GM18909 (cell line): ENCODE results near the gene CMC2.

Experiments
- ATAC-seq: cut with Tn5 transposase; IDR thresholded peaks from one replicate; pipeline ENCODE4 v1.9.1; 2021; ENCODE audit warnings: mild to moderate bottlenecking; ENCODE audit not compliant: unreplicated experiment, poor library complexity

Gene CMC2

DNA sequence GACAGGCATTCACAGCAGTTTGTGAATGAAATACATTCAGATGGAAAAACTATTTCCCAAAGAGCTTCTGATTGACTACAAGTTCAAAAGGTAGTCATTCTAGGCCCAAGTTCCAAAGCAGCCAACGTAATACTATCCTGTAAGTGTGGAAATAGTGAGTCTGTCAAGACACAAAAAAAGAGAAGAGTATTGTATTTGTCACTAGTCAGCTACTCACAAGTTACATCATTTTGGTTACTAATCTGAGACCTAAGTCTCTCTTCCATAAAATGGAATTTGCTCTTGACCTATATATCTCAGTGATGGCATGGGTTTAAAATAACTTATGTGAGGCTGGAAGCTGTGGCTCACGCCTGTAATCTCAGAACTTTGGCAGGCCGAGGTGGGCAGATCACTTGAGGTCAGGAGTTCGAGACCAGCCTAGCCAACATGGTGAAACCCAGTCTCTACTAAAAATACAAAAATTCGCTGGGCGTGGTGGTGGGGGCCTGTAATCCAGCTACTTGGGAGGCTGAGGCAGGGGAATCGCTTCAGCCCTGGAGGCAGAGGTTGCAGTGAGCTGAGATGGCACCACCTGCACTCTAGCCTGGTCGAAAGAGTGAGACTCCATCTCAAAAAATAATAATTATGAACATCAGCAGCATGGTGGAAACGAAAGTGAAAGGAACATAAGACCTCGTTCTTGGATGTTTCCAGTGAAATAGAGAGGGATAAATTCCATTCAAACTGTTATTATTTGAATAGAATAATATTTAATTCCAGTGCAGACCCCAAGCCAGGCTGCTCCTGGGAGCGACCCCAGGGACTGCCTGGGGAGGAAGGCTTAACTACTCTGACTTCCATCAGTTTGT is 2.9 kb downstream of the CMC2 start:
- no peak for ATAC-seq

DNA sequence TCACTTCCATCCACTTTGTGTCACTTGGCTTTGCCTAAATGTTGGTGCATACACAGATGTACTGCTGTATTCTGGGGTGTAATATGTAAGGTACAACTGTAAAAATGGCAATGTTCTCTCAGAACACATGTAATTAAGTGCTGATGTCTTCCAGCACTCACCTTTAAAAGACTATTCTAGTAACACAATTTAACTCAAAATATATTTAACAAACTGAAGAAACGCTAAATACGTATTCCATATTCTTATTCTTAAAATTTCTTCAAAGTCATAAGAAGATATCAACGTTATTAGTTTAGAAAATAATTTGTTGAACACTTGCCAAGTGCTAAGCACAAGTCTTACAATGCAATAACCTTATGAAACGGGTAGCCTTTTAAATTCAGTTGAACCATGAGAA is 3.6 kb downstream of the CMC2 start:
- no peak for ATAC-seq

DNA sequence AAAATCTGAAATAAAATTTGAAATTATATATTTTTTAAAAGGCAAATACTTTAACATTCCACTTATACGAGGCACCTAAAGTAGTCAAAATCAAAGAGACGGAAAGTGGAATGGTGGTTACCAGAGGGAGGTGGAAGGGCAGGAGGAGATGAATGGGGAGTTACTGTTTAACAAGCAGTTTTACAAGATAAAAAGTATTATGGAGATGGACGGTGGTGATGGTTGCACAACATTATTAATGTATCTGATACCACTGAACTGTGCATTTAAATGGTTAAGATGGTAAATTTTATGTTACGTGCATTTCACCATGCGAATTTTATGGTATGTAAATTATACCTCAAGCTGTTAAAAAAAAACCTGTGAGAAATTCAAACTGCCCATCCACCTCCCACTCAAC is 5.4 kb downstream of the CMC2 start:
- ATAC-seq, result no peak

DNA sequence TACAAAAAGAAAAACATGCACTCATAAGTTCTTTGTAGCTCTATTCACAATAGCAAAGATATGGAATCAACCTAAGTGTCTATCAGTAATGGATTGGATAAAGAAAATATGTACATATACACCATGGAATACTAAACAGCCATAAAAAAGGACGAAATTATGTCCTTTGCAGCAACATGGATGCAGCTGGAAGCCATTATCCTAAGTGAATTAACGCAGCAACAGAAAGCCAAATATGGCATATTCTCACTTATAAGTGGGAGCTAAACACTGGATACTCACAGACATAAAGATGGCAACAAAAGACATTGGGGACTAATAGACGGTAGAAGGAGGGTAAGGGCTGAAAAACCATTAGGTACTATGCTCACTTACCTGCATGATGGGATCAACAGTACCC is 5.8 kb downstream of the CMC2 start:
- no peak for ATAC-seq

DNA sequence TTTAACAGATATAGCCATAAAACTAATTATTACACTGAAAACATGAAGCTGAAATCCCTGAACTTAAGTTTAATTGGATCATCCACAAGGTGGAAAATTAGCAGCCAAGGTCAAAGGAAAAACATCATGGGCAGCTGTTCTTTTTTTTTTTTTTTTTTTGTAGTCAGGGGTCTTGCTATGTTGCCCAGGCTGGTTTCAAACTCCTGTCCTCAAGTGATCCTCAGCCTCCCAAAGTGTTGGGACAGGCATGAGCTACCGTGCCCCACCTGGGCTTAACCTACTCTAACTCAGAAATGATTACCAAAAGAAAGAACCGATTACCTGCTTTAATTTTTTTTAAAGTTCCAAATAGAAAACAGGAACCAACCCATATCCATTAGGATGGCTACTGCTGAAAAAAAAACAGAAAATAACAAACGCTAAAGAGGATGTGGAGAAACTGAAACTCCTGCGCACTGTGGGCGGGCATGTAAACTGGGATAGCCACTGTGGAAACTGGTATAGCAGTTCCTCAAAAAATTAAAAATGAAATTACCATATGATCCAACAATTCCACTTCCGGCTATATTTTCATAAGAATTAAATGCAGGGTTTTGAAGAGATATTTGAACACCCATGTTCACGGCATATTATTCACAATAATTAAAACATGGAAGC is 8.6 kb downstream of the CMC2 start:
- ATAC-seq, result no peak

DNA sequence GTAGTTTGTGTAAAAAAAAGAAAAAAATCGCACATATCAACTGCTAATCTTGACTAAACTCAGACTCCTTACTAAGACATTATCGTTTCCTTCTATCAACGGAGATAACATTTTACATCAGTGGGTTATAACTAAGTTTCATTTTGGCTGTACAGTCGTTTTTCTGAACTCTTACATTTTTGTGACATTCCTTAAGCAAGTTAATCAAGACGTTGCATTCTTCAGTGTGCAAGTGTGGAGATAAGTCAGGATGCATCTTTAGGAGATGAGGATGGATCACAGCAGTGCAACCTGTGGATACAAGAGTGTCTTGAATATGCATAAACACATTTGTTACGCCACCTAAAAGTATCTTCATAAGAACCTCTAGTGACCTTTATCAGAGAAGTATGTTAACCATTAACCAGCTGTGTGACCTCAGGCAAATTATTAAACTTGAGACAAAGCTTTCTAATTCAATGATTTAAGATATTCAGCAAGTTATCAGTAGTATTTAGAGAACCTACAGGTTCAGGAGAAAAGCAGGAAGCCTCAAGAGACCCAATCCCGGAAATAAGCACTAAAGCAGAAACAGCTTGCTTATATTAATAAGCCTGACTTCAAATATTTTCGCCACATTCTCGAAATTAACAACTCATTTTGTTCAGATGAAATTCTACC is 9.4 kb downstream of the CMC2 start:
- peak; percentile 61 for ATAC-seq

DNA sequence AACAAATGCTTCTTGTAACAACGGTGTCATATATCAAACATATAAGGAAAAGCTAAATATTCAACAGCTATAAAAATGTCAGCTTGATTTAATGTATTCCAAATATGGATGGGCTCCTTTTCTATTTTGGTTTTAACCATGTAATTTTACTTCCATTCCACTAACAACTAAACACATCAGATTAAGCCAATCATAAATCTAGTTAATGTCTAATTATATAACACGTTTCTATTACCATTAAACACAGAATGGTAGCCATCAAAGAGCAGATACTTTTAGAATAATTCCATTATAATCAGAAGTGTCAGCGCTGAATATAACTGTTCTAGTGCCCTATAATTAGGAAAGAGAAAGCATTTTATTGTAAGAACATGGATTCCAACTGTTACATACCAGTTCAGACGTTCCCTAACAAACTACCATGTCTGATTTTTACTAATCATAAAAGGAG is 10.0 kb downstream of the CMC2 start:
- ATAC-seq, result peak; percentile 19

DNA sequence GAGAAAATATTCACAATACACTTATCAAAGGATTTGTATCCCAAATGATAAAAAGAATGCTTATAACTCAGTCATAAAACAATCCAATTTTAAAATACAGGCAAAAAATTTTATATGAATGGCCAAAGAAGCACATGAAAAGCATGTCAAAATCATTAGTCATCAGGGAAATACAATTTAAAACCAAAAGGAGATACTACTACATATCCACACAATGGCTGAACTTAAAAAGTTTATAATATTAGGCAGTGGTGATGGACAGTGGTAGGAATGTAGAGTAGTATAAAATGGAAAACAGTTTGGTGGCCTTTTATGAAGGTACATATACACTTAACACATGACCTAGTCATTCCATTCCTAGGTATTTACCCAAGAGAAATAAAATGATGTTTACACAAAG is 12.2 kb downstream of the CMC2 start:
- no peak for ATAC-seq

DNA sequence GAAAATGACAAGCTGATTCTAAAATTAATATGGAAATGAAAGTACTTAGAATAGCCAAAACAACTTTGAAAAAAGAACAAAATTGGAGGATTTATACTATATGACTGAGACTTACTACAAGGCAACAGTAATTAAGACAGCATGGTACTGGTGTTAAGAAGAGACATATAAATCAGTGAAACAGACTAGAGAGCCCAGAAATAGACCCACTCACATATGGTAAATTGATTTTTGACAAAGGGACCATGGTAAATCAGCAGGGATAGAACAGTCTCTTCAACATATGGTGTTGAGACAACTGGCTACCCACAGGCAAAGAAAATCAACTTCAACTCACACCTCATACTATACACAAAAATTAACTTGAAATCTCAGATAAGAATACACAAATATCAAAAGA is 12.9 kb downstream of the CMC2 start:
- ATAC-seq, result no peak

DNA sequence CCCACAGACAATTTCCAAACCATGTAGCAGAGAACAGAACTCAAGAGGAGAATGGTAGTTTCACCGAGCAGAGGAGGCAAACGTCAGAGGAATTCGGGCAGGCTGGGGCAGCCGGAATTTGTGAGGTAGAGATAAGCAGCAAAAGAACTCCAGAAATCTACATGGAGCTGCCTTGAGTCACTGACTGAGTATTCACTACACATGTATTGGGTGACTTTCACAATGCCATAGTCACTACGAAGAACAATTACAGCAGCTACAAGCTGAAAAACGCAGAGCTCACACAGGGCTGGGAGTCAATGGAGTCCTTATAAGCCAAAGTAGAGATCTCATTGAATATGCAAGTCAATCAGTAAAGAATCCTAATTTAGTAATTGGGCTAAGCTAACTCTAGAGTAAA is 13.4 kb downstream of the CMC2 start:
- no peak for ATAC-seq

DNA sequence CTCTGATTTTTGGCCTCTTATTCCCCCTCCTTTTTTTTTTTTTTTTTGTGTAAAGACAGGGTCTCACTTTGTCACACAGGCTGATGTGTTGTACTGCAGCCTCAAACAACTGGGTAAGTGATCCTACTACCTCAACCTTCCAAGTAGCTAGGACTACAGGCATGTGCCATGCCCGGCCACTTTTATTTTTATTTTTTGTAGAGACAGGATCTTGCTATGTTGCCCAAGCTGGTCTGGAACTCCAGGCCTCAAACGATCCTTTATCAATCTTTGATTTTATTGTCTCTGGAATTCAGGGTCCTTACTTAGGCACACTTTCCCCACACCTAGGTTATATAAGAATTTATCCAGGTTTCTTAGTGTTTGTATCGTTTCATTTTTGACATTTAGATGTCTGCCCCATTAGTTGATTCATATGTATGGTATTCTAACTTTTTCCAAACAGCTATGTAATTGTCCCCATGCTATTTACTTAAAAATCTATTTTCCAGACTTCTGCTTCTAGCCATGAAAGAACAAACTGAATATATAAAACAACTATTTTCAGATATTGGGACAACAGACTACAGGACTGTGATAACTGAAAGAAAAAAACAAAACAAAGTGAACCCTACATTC is 13.9 kb downstream of the CMC2 start:
- no peak for ATAC-seq

DNA sequence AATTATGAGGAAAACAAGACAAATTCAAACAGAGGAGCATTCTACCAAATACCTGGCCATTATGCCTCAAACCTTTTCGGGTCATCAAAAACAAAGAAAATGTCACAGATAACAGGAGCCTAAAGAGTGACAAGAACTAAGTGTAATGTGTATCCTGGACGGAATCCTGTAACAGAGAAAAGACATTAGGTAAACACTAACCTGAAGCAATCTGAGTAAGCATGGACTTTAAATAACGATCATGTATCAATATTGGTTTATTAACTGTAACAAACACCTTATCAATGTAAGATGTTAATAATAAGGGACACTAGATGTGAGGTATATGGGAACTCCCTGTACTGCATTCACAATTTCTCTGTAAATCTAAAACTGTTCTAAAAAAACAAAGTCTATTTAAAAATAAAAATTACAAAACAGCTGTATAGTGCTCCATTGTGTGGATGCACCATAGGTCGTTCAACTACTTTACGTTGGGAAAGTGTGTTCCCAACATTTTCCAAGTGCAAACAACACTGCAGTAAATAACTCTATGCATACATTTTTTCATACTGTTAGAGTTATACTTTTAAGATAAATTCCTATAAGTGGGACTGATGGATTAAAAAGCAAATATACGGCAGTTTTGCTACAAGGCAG is 14.8 kb downstream of the CMC2 start:
- no peak for ATAC-seq

DNA sequence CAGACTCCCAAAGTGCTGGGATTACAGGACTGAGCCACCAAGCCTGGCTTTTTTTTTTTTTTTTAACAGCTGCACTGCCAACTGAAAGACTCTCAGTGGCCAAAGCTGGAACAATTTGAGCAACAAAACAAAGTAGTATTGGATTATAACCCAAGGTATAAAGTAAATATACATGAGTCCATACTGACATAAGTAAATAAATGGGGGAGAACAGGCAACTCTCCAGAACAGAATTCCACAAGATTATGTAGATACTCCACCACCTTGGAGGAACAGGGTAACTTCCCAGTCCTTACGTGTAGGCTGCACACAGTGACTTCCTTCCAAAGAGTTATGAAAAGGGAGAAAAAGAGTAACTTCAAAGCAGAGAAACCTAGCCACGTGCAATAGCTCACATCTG is 15.7 kb downstream of the CMC2 start:
- ATAC-seq, result no peak

DNA sequence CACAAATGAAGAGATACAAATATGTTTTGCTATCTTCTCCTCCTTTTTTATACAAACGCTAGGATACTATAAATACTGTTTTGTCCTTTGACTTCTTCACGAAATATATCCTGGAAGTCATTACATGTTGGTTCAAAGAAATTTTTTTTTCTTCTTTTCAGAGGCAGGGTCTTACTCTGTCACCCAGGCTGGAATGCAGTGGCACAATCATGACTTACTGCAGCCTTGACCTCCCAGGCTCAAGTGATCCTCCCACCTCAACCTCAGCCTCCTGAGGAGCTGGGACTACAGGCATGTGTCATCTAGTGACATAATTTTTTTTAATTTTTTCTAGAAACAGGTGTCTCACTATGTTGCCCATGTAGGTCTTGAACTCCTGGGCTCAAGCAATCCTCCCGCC is 16.1 kb downstream of the CMC2 start:
- ATAC-seq, result no peak

DNA sequence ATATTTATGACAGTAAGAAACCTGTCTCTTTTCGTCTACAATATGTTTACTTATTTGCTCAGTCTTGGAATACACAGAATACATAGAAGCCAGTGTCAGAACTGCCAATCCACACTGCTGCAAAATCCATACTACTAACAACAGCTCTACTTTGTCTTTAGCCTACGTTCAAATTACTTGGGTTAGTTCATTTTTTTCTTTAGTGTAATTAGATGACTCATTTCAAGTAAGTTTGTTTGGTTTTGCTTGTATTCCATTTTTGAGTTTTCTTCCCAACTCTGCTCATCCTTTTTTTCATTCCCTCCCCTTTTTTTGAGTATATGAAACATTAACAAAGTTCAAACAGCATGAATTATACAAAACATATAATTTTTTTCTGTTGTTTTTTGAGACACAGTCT is 16.9 kb downstream of the CMC2 start:
- ATAC-seq, result no peak

DNA sequence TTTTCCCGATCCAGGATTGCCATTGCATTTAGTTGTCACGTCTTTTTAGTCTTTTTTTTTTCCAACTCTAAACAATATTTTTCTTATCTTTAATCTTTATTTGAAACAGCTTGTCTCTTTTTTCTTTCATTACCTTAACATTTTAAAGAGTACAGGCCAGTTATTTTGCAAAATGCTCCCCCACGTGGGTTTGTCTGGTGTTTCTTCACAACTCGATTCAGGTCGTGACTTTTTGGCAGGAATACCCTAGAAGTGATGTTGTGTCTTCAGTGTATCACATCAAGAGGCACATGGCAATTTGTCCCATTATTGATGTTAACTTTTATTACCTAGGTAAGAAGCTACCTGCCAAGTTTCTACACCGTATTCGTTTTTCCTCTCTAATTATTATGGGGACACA is 17.9 kb downstream of the CMC2 start:
- ATAC-seq, result no peak

DNA sequence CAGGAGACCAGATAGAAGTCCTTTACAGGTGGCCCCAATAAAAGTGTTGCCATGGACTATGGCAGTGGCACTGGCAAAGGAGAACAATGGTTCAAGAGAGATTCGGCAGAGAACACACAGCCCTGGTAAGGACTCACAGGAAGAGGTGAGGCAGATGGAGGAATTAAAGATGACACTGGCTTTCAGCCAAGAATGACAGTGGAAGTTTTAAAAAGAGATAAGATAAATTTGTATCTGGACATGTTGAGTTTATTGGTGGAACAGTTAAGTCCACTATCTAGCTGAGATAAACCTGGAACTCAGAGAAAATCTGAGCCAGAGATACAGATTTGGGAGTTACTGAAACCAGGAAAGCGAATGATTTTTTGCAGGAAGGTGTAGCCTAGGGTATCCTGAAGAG is 20.1 kb downstream of the CMC2 start:
- ATAC-seq, result no peak

DNA sequence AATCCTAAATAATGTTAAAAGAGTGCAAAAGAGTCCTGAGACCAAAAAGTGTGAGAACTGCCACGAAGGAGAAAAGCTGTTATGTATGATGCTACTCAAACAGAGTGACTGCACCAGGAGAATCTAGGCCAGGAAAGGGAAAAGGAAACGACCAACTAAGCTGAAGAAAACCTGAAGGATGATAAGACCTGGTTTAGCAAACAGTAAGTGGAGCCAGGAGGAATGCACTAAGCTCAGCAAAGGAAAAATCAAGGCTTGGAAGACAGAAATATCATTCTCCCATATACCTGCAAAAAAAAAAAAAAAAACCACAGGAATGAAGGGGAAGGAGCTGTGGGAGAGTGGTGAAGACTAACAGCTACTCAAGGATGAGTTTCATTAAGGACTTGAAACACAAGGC is 21.1 kb downstream of the CMC2 start:
- no peak for ATAC-seq

DNA sequence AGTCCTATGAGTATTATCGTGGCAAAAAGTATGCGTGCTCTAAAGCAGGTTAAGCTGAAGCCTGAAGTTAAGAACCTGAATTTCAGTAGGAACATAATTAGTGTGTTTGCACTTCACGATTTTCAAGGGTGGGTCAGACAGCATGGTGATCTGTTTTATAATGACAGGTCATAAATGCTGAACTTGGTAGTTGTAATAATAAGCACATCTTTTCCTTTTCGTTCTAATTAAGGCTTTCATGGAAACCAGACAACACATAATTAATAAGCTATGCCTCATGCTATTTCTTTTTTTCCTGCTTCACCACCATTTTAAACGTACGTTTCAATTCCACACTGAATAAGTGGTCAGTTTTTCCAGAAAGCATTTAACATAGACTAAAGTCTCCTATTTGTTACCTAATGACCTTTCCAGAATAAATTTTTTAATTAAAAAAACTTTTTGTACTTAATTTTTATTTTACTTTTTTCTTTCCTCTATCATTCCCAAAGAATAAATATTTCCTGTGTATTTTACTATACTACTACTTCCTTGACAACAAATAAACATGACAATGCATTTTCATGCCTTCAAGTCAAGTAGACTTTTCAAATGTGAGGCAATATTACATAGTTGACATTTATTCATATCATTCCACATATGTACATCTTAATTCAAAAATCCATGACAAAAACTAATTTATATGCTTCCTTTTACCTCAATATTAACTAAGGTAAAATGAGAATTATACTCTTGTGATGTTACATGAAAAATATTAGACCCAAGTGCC is 22.4 kb downstream of the CMC2 start:
- no peak for ATAC-seq

DNA sequence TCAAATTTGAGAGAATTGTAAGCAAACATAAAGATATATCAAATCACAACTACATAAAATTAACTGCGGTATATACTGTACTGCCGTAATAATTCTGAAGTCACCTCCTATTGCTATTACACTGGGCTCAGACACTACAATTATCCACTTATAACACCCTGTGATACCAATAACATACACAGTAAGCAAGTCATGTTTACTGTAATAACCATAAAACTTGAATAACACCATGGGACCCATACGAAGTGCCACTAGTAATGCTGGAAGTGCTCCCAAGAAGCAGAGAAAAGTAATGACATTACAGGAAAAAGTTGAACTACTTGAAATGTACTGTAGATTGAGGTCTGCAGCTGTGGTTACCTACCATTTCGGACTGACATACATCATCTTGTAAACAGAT is 24.0 kb downstream of the CMC2 start:
- no peak for ATAC-seq
